ENCODE data around the gene ATP8B4. TPM values are rescaled to one million over a fixed set of nuclear protein-coding genes. Genes with fewer than 3 reads are reported as not detected.

The ATP8B4 gene
- total RNA-seq, 1 experiment from 2014 or later, result not detected

- intact Hi-C loops (cut with micrococcal nuclease; ENCODE audit: unreplicated experiment), result no loop called here
- Histone ChIP-seq H3K27me3 (ENCODE audit: control insufficient read depth, insufficient read depth, low read length) (no peaks in the 10 kb centered on the region), H3K4me3 (ENCODE audit: low read depth in 2 of 2, low read length in 2 of 2) (no peak overlapping the region), H3K4me1 (ENCODE audit: control insufficient read depth, insufficient read depth, low read length) (no peaks in the 10 kb centered on the region), H3K9me3 (ENCODE audit: control insufficient read depth, insufficient read depth, low read depth, low read length) (no peaks in the 10 kb centered on the region), H3K27ac (ENCODE audit: low read length) (no peak overlapping the region), H3K36me3 (ENCODE audit: control insufficient read depth, insufficient read depth, low read length) (no peaks in the 10 kb centered on the region)
- in situ Hi-C loops (cut with HindIII; ENCODE audit: low pct_unique_long_range_greater_than_20kb, low sequenced_read_pairs), result no loop called here
- DNase-seq (ENCODE audit: low read depth, low spot score), result no peak
- no TSS peak for BruUV-seq (replicated peaks)
- ChIA-PET POLR2A (no interaction called here), CTCF (no interaction called here)
- TF ChIP-seq TCF7L2 (IDR thresholded peaks at IDR 0.05; ENCODE audit: low read depth, low read length), result no peak
- TF ChIP-seq SIN3A (IDR thresholded peaks at IDR 0.05; ENCODE audit: borderline replicate concordance, insufficient read depth, low read depth, low read length), result no peak
- no peak for TF ChIP-seq POLR2AphosphoS5 (IDR thresholded peaks at IDR 0.05; ENCODE audit: low read depth, low read length)
- no peak for TF ChIP-seq REST (IDR thresholded peaks at IDR 0.05; ENCODE audit: insufficient read depth in 1 of 2, low read depth in 2 of 2, low read length in 1 of 2)
- no peak for ATAC-seq
These were observed 127.4 kb downstream of the ATP8B4 start for GRCh38 chr15:49991587-49991986.

- ATAC-seq (no peak), DNase-seq (ENCODE audit: low read depth, low spot score) (no peak)
- Histone ChIP-seq H3K27me3 (ENCODE audit: control insufficient read depth, insufficient read depth, low read length) (no peaks in the 10 kb centered on the region), H3K4me1 (ENCODE audit: control insufficient read depth, insufficient read depth, low read length) (no peaks in the 10 kb centered on the region), H3K36me3 (ENCODE audit: control insufficient read depth, insufficient read depth, low read length) (no peaks in the 10 kb centered on the region), H3K9me3 (ENCODE audit: control insufficient read depth, insufficient read depth, low read depth, low read length) (no peaks in the 10 kb centered on the region), H3K27ac (ENCODE audit: low read length) (no peak overlapping the region), H3K4me3 (ENCODE audit: low read depth in 2 of 2, low read length in 2 of 2) (no peak overlapping the region)
- TF ChIP-seq SIN3A (IDR thresholded peaks at IDR 0.05; ENCODE audit: borderline replicate concordance, insufficient read depth, low read depth, low read length) (no peak), POLR2AphosphoS5 (IDR thresholded peaks at IDR 0.05; ENCODE audit: low read depth, low read length) (no peak), TCF7L2 (IDR thresholded peaks at IDR 0.05; ENCODE audit: low read depth, low read length) (no peak), REST (IDR thresholded peaks at IDR 0.05; ENCODE audit: insufficient read depth in 1 of 2, low read depth in 2 of 2, low read length in 1 of 2) (no peak), CTCF (IDR thresholded peaks at IDR 0.05) (no peak)
- POLR2A ChIA-PET, result no interaction called here
- in situ Hi-C loops (cut with HindIII; ENCODE audit: low pct_unique_long_range_greater_than_20kb, low sequenced_read_pairs), result no loop called here
- BruUV-seq (replicated peaks), result no TSS peak
- CTCF ChIA-PET, result no interaction called here
- intact Hi-C loops (cut with micrococcal nuclease; ENCODE audit: unreplicated experiment), result no loop called here
These were observed 128.0 kb downstream of the ATP8B4 start for GRCh38 chr15:49990835-49991545.

Data from Panc1 (cell line).